Measurements from ENCODE around the gene LYZ. TPM values are rescaled to one million over a fixed set of nuclear protein-coding genes. Genes with fewer than 3 reads are reported as not detected.
"Not testable (repeated sequence)": the region's sequence is repeated elsewhere in the genome, so short reads cannot be mapped to it uniquely, and the experiment has no call there.

The LYZ gene
- 4.5 TPM for total RNA-seq

DNA sequence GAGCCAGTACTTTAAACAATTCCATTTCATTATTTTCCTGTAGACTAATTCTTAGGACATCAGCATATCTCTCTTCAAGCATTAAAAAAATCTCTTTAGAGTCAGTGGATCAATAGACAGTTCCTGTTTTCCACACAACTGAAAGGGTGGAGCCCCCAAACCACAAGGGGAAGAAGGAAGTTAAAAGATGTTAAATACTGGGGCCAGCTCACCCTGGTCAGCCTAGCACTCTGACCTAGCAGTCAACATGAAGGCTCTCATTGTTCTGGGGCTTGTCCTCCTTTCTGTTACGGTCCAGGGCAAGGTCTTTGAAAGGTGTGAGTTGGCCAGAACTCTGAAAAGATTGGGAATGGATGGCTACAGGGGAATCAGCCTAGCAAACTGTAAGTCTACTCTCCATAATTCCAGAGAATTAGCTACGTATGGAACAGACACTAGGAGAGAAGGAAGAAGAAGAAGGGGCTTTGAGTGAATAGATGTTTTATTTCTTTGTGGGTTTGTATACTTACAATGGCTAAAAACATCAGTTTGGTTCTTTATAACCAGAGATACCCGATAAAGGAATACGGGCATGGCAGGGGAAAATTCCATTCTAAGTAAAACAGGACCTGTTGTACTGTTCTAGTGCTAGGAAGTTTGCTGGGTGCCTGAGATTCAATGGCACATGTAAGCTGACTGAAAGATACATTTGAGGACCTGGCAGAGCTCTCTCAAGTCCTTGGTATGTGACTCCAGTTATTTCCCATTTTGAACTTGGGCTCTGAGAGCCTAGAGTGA is at the start of gene LYZ:
TSS of gene LYZ (plus strand) at position 220 of the 777 bp plus-strand sequence. CDS start at position 248, 28 bp downstream.
- intact Hi-C loops (cut with DNase I): no loop called here
- no peaks in the 10 kb centered on the region for H3K9me3 ChIP-seq
- H3K36me3 ChIP-seq: no peaks in the 10 kb centered on the region
- TF ChIP-seq, protein P1, sequence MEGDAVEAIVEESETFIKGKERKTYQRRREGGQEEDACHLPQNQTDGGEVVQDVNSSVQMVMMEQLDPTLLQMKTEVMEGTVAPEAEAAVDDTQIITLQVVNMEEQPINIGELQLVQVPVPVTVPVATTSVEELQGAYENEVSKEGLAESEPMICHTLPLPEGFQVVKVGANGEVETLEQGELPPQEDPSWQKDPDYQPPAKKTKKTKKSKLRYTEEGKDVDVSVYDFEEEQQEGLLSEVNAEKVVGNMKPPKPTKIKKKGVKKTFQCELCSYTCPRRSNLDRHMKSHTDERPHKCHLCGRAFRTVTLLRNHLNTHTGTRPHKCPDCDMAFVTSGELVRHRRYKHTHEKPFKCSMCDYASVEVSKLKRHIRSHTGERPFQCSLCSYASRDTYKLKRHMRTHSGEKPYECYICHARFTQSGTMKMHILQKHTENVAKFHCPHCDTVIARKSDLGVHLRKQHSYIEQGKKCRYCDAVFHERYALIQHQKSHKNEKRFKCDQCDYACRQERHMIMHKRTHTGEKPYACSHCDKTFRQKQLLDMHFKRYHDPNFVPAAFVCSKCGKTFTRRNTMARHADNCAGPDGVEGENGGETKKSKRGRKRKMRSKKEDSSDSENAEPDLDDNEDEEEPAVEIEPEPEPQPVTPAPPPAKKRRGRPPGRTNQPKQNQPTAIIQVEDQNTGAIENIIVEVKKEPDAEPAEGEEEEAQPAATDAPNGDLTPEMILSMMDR (IDR thresholded peaks at IDR 0.05): no peak
- H3K27ac ChIP-seq: no peak within 1 kb of the TSS
- H3K4me3 ChIP-seq: no peak within 1 kb of the TSS
- no peak for DNase-seq (ENCODE audit: low spot score in 2 of 2)
- H3K27me3 ChIP-seq: no peaks in the 10 kb centered on the region
- no peaks in the 10 kb centered on the region for H3K4me1 ChIP-seq

DNA sequence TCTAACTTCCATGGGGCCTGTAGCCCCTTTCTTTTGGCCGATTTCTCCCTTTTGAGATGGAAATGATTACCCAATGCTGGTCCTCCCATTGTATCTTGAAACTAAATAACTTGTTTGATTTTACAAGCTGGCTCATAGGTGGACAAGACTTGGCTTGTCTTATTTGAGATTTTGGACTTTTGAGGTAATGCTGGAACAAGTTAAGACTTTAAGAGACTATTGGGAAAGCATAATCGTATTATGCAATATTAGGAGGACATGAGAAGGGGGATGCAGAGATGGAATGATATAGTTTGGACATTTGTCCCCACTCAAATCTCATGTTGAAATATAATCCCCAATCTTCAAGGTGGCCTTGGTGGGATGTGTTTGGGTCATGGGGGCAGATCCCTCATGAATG is 49.2 kb upstream of the LYZ start:
- H3K27me3 ChIP-seq: no peaks in the 10 kb centered on the region
- intact Hi-C loops (cut with DNase I): no loop called here
- DNase-seq (ENCODE audit: low spot score in 2 of 2): no peak

DNA sequence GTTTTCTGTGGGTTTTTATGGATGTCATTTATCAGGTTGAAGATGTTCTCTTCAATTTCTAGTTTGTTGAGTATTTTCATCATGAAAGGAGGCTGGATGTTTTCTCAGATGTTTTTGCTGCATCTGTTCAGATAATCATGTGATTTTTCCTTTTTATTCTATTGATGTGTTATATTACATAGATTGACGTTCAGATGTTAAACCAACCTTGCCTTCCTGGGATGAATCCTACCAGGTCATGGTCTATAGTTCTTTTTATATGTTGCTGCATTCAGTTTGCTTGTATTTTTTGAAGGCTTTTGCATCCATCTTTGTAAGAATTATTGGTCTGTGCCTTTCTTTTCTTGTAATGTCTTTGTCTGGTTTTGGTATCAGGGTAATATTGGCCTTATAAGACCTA is 43.9 kb upstream of the LYZ start:
- no peak overlapping the region for H3K27ac ChIP-seq
- no peak for DNase-seq (ENCODE audit: low spot score in 2 of 2)
- H3K27me3 ChIP-seq: no peaks in the 10 kb centered on the region
- TF ChIP-seq, protein P1 (IDR thresholded peaks at IDR 0.05): no peak
- H3K4me1 ChIP-seq: no peaks in the 10 kb centered on the region
- H3K9me3 ChIP-seq: peaks cover 0 to 18% of the 10 kb centered on the region in 2 donors
- intact Hi-C loops (cut with DNase I): no loop called here
- H3K36me3 ChIP-seq: no peaks in the 10 kb centered on the region
- no peak overlapping the region for H3K4me3 ChIP-seq

More for the DNA sequence above, 49.2 kb upstream of the LYZ start:
- Histone ChIP-seq H3K36me3 (no peaks in the 10 kb centered on the region), H3K4me3 (no peak overlapping the region), H3K27ac (no peak overlapping the region), H3K9me3 (no peaks in the 10 kb centered on the region), H3K4me1 (no peaks in the 10 kb centered on the region)
- TF ChIP-seq, protein P1 (IDR thresholded peaks at IDR 0.05): no peak

DNA sequence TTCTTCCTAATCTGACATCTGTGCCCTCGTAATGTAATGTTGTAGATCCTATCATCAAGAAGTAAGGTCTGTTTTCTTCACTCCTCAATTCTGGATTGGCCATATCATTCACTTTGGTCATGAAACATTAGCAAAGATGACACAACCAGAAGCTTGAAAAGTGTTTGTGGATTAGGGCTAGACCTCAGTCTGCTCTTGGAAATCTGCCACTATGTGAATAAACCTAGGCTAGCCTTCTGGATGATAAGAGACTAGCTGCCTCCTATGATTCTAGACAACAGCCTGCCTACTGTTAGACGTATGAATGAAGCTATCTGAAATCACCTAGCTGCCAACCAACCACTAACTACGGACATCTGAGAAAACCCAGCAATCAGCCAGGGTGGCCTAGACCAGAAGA is 38.7 kb upstream of the LYZ start:
- Histone ChIP-seq H3K4me1 (no peaks in the 10 kb centered on the region), H3K27ac (no peak overlapping the region), H3K36me3 (no peaks in the 10 kb centered on the region), H3K4me3 (no peak overlapping the region), H3K9me3 (peaks cover 0 to 13% of the 10 kb centered on the region in 2 donors), H3K27me3 (no peaks in the 10 kb centered on the region)
- TF ChIP-seq, protein P1 (IDR thresholded peaks at IDR 0.05): no peak
- no peak for DNase-seq (ENCODE audit: low spot score in 2 of 2)
- intact Hi-C loops (cut with DNase I): no loop called here

DNA sequence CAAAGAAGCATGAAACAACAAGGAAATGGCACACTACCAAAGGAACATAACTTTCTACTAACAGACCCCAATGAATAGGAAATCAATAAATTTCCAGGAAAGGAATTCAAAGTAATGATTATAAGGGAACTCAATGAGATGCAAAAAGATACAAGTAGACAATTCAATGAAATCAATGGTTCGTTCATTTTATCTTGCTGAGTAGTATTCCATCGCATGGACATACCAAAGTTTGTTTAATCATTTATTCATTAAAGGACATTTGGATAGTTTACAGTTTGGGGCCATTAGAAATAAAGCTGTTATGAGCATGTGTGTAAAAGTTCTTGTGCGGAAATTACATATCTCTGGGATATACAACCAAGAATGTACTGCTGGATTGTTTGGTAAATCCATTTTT is 35.0 kb upstream of the LYZ start:
- DNase-seq (ENCODE audit: low spot score in 2 of 2): no peak
- no peak overlapping the region for H3K4me3 ChIP-seq
- no peak overlapping the region for H3K27ac ChIP-seq
- intact Hi-C loops (cut with DNase I): no loop called here
- H3K4me1 ChIP-seq: no peaks in the 10 kb centered on the region
- no peaks in the 10 kb centered on the region for H3K27me3 ChIP-seq
- TF ChIP-seq, protein P1 (IDR thresholded peaks at IDR 0.05): no peak
- H3K36me3 ChIP-seq: no peaks in the 10 kb centered on the region
- no peaks in the 10 kb centered on the region for H3K9me3 ChIP-seq

DNA sequence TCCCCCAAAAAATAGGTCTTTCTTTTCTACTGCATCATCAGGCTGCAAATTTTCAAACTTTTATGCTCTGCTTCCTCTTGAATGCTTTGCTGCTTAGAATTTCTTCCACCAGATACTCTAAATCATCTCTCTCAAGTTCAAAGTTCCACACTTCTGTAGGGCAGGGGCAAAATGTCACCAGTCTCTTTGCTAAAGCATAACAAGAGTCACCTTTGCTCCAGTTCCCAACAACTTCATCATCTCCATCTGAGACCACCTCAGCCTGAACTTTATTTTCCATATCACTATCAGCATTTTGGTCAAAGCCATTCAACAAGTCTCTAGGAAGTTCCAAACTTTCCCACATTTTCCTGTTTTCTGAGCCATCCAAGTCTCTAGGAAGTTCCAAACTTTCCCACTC is 31.4 kb upstream of the LYZ start:
- H3K9me3 ChIP-seq; H3K4me3 ChIP-seq; H3K27me3 ChIP-seq; DNase-seq (ENCODE audit: low spot score in 2 of 2); H3K27ac ChIP-seq; intact Hi-C loops (cut with DNase I); H3K4me1 ChIP-seq; H3K36me3 ChIP-seq: not testable (repeated sequence)

DNA sequence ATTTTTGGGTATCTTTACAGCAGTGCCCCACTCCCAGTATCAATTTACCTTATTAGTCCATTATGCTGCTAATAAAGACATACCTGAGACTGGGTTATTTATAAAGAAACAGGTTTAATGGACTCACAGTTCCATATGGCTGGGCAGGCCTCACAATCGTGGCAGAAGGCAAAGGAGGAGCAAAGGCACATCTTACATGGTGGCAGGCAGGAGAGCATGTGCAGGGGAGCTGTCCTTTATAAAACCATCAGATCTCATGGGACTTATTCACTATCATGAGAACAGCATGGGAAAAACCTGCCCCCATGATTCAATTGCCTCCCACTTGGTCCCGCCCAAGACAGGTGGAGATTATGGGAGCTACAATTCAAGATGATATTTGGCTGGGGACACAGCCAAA is 30.9 kb upstream of the LYZ start:
- H3K27me3 ChIP-seq; DNase-seq (ENCODE audit: low spot score in 2 of 2); H3K9me3 ChIP-seq; H3K27ac ChIP-seq; H3K36me3 ChIP-seq; intact Hi-C loops (cut with DNase I); H3K4me1 ChIP-seq; H3K4me3 ChIP-seq: not testable (repeated sequence)

Measured in ascending aorta (tissue), 2 donors.